Retinal pigment epithelial cell (primary cell): ENCODE measurements around the gene LPP.
A peak's percentile ranks its signal among the peaks of the same experiment; 100 is the strongest.

Source experiments
- DNase-seq: peaks from one replicate; pipeline ENCODE4 v3.0.0-alpha.2; 2010; ENCODE audit warnings: low read depth
- H3K4me3 ChIP-seq: 2 replicates; pipeline ENCODE4 v1.5.1; 2011; ENCODE audit warnings: mild to moderate bottlenecking, low read length, control low read depth, moderate library complexity
- TF ChIP-seq, protein P1 (sequence below): conservative IDR thresholded peaks from 2 replicates; pipeline ENCODE4 v1.5.1; 2011; ENCODE audit warnings: low read depth, low read length, control low read depth, inconsistent platforms

LPP gene

DNA sequence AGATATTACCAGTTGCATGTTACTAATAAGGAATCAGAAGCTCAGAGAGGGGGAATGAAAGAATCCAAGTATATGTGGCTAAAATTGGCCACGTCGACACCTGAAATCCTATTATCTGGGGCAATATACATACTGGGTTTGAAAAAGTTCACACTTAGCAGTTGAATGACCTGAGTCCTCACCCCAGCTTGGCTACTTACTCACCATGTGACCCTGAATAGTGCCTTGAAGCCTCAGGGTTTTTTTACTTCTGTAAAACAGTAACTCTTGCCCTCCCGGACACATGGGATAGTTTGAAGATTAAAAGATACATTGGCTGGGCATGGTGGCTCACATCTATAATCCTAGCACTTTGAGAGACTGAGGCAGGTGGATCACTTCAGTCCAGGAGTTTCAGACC is 675.6 kb downstream of the LPP start:
- no peak overlapping the region for H3K4me3 ChIP-seq
- TF ChIP-seq, protein P1, sequence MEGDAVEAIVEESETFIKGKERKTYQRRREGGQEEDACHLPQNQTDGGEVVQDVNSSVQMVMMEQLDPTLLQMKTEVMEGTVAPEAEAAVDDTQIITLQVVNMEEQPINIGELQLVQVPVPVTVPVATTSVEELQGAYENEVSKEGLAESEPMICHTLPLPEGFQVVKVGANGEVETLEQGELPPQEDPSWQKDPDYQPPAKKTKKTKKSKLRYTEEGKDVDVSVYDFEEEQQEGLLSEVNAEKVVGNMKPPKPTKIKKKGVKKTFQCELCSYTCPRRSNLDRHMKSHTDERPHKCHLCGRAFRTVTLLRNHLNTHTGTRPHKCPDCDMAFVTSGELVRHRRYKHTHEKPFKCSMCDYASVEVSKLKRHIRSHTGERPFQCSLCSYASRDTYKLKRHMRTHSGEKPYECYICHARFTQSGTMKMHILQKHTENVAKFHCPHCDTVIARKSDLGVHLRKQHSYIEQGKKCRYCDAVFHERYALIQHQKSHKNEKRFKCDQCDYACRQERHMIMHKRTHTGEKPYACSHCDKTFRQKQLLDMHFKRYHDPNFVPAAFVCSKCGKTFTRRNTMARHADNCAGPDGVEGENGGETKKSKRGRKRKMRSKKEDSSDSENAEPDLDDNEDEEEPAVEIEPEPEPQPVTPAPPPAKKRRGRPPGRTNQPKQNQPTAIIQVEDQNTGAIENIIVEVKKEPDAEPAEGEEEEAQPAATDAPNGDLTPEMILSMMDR, result no peak
- DNase-seq, result no peak

DNA sequence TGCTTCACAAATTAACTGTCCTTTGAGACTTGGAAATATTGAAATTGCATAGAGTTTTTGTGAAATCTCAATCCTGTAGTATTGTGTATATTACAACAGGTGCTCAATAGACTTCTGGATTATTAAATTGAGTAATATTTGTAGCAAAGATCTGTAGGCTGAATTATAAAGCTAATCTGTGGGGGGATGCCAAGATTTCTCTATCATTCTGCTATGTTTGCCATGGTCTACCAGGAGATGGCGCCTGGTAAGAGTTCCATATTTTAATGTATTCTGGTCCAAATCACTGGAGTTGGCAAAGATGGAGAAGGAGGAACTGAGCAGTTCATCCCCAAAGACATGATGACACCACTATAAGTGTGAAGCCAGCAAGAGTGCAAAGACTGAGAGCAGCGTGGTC is 676.9 kb downstream of the LPP start:
- H3K4me3 ChIP-seq, result no peak overlapping the region
- TF ChIP-seq, protein P1, result peak; percentile 45
- DNase-seq, result no peak

DNA sequence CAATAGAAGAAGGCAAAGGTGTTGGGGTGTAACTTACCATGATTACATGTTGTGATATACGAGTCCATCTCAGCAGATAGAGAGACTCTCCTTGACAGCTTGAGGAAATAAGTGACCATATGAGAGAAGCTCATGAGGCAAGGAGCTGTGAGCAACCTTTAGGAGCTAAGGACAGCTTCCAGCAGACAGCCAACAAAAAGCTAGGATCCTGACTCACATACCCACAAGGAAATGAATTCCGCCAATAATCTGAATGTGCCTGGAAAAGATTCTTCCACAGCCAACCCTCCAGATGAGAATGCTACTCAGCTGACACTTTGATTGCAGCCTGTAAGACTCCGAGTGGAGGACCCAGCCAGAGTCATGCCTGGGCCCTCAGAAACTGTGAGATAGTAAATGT is 678.2 kb downstream of the LPP start:
- no peak for DNase-seq
- TF ChIP-seq, protein P1, result no peak
- H3K4me3 ChIP-seq, result no peak overlapping the region

DNA sequence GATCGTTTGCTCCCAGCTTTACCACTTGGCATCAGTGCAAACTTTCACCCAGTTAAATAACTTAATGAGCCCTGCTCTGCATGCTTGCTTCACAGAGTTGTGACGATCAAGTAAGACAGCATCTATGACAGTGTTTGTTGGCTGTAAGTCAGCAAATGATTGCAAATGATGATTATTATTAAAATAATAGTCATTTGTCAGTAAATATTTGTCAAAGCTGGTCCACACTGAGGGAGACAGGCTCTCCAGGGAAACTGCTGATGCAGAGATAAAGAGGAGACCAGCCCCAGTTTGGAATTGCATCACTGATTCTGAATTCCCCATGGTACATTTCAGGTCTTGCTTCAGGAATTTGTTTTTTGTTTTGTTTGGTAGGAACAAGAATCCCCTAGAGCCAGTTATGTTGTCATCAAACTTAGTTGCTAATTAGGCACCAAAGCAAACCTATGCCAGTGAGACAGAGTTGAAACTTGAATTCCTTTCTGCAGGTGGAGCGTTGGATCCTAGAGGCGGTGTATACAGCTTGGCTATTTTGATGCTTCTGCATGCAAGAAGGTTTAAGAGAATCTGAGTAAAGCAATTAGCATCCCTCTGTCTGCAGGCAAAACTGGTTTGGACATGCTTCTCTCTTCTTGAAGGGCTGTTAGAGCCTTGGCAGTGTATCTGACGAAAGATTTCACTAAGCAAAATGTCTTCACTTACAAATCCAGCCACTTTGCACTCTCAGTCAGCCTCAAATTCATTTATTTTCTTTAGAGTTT is 679.2 kb downstream of the LPP start:
- no peak for DNase-seq
- TF ChIP-seq, protein P1, result no peak
- H3K4me3 ChIP-seq, result no peak overlapping the region

DNA sequence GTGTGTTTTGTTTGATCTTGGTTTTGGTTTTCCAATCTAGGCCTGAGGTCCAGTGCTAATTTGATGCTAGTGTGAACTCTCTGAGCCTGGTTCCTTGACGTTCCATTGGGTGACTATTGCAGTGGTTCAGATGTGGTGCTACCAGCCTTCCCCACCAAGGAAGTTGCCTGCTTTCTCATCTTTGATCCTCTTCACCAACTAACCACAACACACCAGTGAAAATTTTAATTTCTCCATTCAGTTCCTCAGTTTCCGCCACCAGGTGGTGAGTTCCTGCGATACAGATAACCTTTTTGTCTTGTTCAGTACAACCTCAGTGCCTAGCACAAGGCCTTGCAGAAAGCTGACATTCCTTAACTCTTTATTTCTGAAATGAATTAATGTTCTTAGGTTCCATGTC is 680.4 kb downstream of the LPP start:
- DNase-seq, result no peak
- no peak overlapping the region for H3K4me3 ChIP-seq

DNA sequence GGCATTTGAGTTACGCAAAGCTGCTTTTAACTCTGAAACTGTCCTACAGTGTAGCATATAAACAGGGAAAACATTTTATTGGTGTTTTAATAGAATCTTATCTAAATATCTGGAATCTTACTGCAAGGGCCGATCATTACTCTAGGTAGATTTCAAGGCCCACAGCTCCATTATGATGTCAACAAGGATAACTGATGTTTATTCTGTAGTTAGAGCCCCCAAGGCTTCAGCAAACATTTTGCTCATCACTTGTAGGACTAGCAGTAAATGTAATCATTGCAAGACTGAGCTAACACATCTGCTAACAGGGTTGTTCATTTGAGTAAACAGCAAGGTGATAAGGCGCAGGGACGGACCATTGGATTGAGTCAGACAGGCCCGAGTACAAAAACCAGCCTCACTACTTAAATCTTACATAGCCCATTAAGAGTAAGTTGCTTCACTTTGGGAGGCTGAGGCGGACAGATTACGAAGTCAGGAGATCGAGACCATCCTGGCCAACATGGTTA is 685.3 kb downstream of the LPP start:
- TF ChIP-seq, protein P1, result no peak
- H3K4me3 ChIP-seq, result no peak overlapping the region
- DNase-seq, result no peak

More for the DNA sequence above, 680.4 kb downstream of the LPP start:
- TF ChIP-seq, protein P1, result no peak

DNA sequence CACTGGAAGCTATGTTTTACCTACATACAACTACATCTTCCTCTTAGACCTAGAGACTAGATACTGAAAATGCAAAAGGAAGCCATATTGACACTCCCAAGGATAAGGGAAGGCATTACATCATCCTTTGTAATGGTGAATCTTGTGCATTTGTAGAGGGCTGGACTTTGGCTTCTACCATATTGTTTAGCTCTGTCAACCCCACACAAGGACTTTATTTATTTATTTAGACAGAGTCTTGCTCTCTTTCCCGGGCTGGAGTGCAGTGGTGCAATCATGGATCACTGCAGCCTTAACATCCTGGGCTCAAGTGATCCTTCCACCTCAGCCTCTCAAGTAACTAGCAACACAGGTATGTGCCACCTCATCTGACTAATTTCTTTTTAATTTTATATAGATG is 686.3 kb downstream of the LPP start:
- H3K4me3 ChIP-seq, result no peak overlapping the region
- TF ChIP-seq, protein P1, result no peak
- DNase-seq, result no peak
